K562 (cell line): ENCODE data around the gene SPINK9. TPM values are rescaled to one million over a fixed set of nuclear protein-coding genes. Genes with fewer than 3 reads are reported as not detected.

ENCODE experiments used
- CEBPZ ChIP-seq: fragments of 150-350 bp; IDR thresholded peaks from 2 replicates; pipeline ENCODE4 v1.6.1; 2014; ENCODE audit warnings: low read depth, mild to moderate bottlenecking, low read length, borderline replicate concordance
- EGR1 ChIP-seq: fragments of 450-650 bp; conservative IDR thresholded peaks from 2 replicates; pipeline ENCODE4 v1.6.1; 2017; ENCODE audit warnings: mild to moderate bottlenecking
- ELF2 ChIP-seq: fragments of 250-450 bp; sonication (Bioruptor Pico); IDR thresholded peaks from 2 replicates; pipeline ENCODE4 v1.5.0; 2021; ENCODE audit warnings: mild to moderate bottlenecking
- ETV6 ChIP-seq, 3 experiments: fragments of 150-350 bp in 1 of 3; sonication (generic) in 1 of 3; formaldehyde crosslinking in 1 of 3; IDR thresholded peaks; 2 replicates each; pipeline versions ENCODE4 v1.6.1 to v1.8.0; 2014 to 2022; ENCODE audit warnings: borderline replicate concordance in 2 of 3, low read depth in 2 of 3, antibody characterized with exemption in 1 of 3, low read length in 1 of 3, mild to moderate bottlenecking in 1 of 3, missing genetic modification reagents in 1 of 3
- FIP1L1 ChIP-seq: fragments of 200-400 bp; formaldehyde crosslinking; IDR thresholded peaks from 2 replicates; pipeline ENCODE4 v1.6.1; 2018; ENCODE audit warnings: mild to moderate bottlenecking, low read depth, low read length; ENCODE audit not compliant: poor library complexity, severe bottlenecking
- HEY1 ChIP-seq: fragments of 250-450 bp; sonication (Bioruptor Pico); IDR thresholded peaks from 2 replicates; pipeline ENCODE4 v1.5.0; 2020; ENCODE audit warnings: mild to moderate bottlenecking, moderate library complexity, borderline replicate concordance
- IFI16 ChIP-seq: fragments of 250-450 bp; sonication (Bioruptor Pico); IDR thresholded peaks from 2 replicates; pipeline ENCODE4 v2.1.2; 2022; ENCODE audit warnings: mild to moderate bottlenecking, inconsistent platforms
- KLF1 ChIP-seq: fragments of 450-650 bp; IDR thresholded peaks from 2 replicates; pipeline ENCODE4 v1.6.1; 2016; ENCODE audit warnings: missing genetic modification characterization, missing compliant biosample characterization
- MIER1 ChIP-seq: fragments of 450-650 bp; IDR thresholded peaks from 2 replicates; pipeline ENCODE4 v1.6.1; 2016; ENCODE audit warnings: antibody characterized with exemption, mild to moderate bottlenecking, low read depth
- MLX ChIP-seq, 2 experiments: fragments of 450-650 bp in 1 of 2; sonication (generic) in 1 of 2; formaldehyde crosslinking; conservative IDR thresholded peaks; 2 replicates each; pipeline versions ENCODE4 v1.4.0 to v1.8.1; 2020 to 2022; ENCODE audit warnings: mild to moderate bottlenecking in 1 of 2, missing genetic modification reagents in 1 of 2
- PHF21A ChIP-seq: fragments of 450-650 bp; IDR thresholded peaks from 2 replicates; pipeline ENCODE4 v1.6.1; 2017; ENCODE audit warnings: low read depth, borderline replicate concordance
- PML ChIP-seq: IDR thresholded peaks from 2 replicates; pipeline ENCODE4 v1.6.1; 2012; ENCODE audit warnings: low read length, inconsistent platforms
- TAF1 ChIP-seq: IDR thresholded peaks from 2 replicates; pipeline ENCODE4 v1.6.1; 2011; ENCODE audit warnings: mild to moderate bottlenecking, low read length, moderate library complexity; ENCODE audit not compliant: insufficient read depth, control insufficient read depth, severe bottlenecking; ENCODE audit errors: extremely low read depth
- ZNF175 ChIP-seq: fragments of 200-800 bp; sonication (Bioruptor generic); IDR thresholded peaks from 2 replicates; pipeline ENCODE4 v1.6.1; 2016; ENCODE audit warnings: low read depth, mild to moderate bottlenecking, missing genetic modification characterization, missing compliant biosample characterization
- ZNF253 ChIP-seq: fragments of 250-450 bp; sonication (Bioruptor Pico); conservative IDR thresholded peaks from 2 replicates; pipeline ENCODE4 v1.6.1; 2021; ENCODE audit warnings: mild to moderate bottlenecking
- ZNF282 ChIP-seq: sonication (generic); formaldehyde crosslinking; IDR thresholded peaks from 2 replicates; pipeline ENCODE4 v1.8.1; 2023; ENCODE audit warnings: missing genetic modification reagents
- ZNF431 ChIP-seq: sonication (generic); formaldehyde crosslinking; IDR thresholded peaks from 2 replicates; pipeline ENCODE4 v1.8.0; 2022; ENCODE audit warnings: mild to moderate bottlenecking, missing genetic modification reagents
- ZNF436 ChIP-seq: fragments of 250-450, 450-650 bp; sonication (Bioruptor Pico); formaldehyde crosslinking; IDR thresholded peaks from 2 replicates; pipeline ENCODE4 v1.7.0; 2020; ENCODE audit warnings: mild to moderate bottlenecking
- polyA plus RNA-seq, 8 experiments: library from polyadenylated mRNA; depleted of rRNA in 4 of 8; stranded (reverse) in 5 of 8; unstranded in 3 of 8; fragments of >200 nt; fragmentation: Nextera tagmentation in 2 of 8; fragmentation: Illumina TruSeq in 1 of 8; extraction: Ambion mirVana in 2 of 8; extraction: Trizol in 1 of 8; gene quantifications; 2 replicates each; pipeline versions ENCODE4 v1.2.1 to v1.2.3, GENCODE V29; 2011 to 2014; ENCODE audit warnings: inconsistent platforms in 1 of 8, missing spikeins in 1 of 8
- total RNA-seq, 7 experiments: library from RNA; depleted of rRNA in 6 of 7; stranded (reverse); fragments of >200 nt in 6 of 7; fragmentation: Illumina TruSeq in 2 of 7; extraction: Trizol in 2 of 7; gene quantifications; 2 replicates each; pipeline versions ENCODE4 v1.2.1 to v1.2.3, GENCODE V29; 2011 to 2021; ENCODE audit warnings: low replicate concordance in 1 of 7
- TF ChIP-seq, protein P1 (sequence below), 2 experiments: fragments of 450-650 bp in 1 of 2; sonication (generic) in 1 of 2; formaldehyde crosslinking in 1 of 2; IDR thresholded peaks in 1 of 2; conservative IDR thresholded peaks in 1 of 2; 2 replicates each; pipeline versions ENCODE4 v1.6.1 to v1.8.1; 2016 to 2023; ENCODE audit warnings: mild to moderate bottlenecking in 2 of 2, moderate library complexity in 2 of 2, inconsistent platforms in 1 of 2, missing genetic modification reagents in 1 of 2
- TF ChIP-seq, protein P2 (sequence below): fragments of 250-450 bp; sonication (Bioruptor Pico); IDR thresholded peaks from 2 replicates; pipeline ENCODE4 v1.4.0; 2020; ENCODE audit warnings: borderline replicate concordance

The SPINK9 gene
- total and polyA plus RNA-seq, 9 of the 15 experiments (the other 6 are each of a cell fraction or from before 2014, with no cell fraction given), result not detected

GRCh38 chr5:148383564-148384379, 48.4 kb downstream of the SPINK9 start, which contains the start of gene FBXO38 (continued):
- no peak for TF ChIP-seq ZNF253 (CRISPR knock-in tag)
- no peak for TF ChIP-seq ZNF436 (CRISPR knock-in tag)
- 0 out of 2 replicates have a peak, but pooled peaks have one; percentile 31 for TF ChIP-seq KLF1 (tag)
- TF ChIP-seq, protein P1, sequence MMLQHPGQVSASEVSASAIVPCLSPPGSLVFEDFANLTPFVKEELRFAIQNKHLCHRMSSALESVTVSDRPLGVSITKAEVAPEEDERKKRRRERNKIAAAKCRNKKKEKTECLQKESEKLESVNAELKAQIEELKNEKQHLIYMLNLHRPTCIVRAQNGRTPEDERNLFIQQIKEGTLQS (IDR thresholded peaks at IDR 0.05), result peak; percentile 91
- TF ChIP-seq, protein P1 (CRISPR knock-in tag; conservative IDR thresholded peaks at IDR 0.05), result peak; percentile 99
- no peak for TF ChIP-seq PHF21A
- peak; percentile 45 to 46; a peak in 2 of 4 replicates for TF ChIP-seq ETV6 (IDR thresholded peaks at IDR 0.05; ENCODE audit: borderline replicate concordance in 1 of 2, low read depth in 2 of 2, low read length in 1 of 2)
- no peak for TF ChIP-seq ETV6 (CRISPR knock-in tag; IDR thresholded peaks at IDR 0.05; ENCODE audit: borderline replicate concordance)
- no peak for TF ChIP-seq ZNF431 (CRISPR knock-in tag)
- no peak for TF ChIP-seq ZNF282
- TF ChIP-seq, protein P2, sequence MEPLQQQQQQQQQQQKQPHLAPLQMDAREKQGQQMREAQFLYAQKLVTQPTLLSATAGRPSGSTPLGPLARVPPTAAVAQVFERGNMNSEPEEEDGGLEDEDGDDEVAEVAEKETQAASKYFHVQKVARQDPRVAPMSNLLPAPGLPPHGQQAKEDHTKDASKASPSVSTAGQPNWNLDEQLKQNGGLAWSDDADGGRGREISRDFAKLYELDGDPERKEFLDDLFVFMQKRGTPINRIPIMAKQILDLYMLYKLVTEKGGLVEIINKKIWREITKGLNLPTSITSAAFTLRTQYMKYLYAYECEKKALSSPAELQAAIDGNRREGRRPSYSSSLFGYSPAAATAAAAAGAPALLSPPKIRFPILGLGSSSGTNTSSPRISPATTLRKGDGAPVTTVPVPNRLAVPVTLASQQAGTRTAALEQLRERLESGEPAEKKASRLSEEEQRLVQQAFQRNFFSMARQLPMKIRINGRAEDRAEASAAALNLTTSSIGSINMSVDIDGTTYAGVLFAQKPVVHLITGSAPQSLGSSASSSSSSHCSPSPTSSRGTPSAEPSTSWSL, result no peak
- TF ChIP-seq ELF2 (CRISPR knock-in tag), result peak; percentile 94
- no peak for TF ChIP-seq MIER1
- peak; percentile 20; the same call in 1 of the 2 replicates for TF ChIP-seq EGR1
- TF ChIP-seq CEBPZ, result no peak
- no peak for TF ChIP-seq IFI16 (CRISPR knock-in tag)
- TF ChIP-seq MLX (CRISPR knock-in tag; conservative IDR thresholded peaks at IDR 0.05), result no peak
- TF ChIP-seq FIP1L1, result no peak
- peak; percentile 84 for TF ChIP-seq TAF1
- peak; percentile 94 for TF ChIP-seq ZNF175 (CRISPR knock-in tag)
- TF ChIP-seq PML, result peak; percentile 66
- no peak for TF ChIP-seq HEY1 (CRISPR knock-in tag)
